Measurements from ENCODE around the gene KCNH4.

DNA sequence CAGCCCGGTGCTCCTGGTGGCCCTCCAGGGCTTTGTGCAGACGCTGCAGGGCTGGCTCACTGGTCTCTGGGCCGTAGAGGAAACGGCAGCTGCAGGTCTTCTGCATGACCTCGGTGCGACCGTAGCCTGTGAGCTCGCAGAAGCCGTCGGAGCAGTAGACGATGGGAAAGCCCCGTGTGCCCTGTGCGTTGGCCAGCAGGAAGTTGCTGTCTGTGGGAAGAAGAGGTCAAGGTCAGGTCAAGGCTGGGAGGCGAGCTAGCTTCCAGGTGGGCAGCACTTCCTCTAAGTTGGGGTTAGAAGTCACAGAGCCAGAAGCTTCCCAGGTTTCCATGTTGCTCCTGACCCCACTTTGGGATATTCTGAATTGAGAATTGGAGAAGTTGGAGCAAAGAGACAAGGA, 2.1 kb downstream of the KCNH4 start:
- TF ChIP-seq CTCF (IDR thresholded peaks at IDR 0.05) (no peak), POLR2A (IDR thresholded peaks at IDR 0.05) (no peak)

All from Peyer's patch (tissue), 4 donors.